ENCODE data around the gene CYP8B1. TPM values are rescaled to one million over a fixed set of nuclear protein-coding genes. Genes with fewer than 3 reads are reported as not detected.

The CYP8B1 gene
- total RNA-seq, 1 donor from 2014 or later, result not detected

DNA sequence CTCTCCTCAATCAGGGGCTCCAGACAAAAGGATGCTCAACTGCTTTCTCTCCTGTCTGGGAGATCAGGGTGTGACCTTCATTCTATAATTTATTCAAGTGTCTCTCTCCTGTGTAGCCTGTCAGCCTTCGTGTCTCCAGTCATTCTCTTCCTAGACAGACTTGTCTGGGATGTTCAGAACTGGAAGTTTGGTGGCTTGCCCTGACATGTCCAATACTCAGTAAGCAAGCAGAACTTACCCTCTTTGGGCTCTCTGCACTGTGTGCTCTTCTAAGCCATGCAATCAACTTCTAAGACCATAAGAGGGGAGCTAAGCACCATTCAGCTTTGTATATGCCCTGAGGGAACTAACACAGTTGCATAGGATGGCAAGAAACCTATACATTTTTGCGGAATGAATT is 52.3 kb downstream of the CYP8B1 start:
- TF ChIP-seq, protein P1, sequence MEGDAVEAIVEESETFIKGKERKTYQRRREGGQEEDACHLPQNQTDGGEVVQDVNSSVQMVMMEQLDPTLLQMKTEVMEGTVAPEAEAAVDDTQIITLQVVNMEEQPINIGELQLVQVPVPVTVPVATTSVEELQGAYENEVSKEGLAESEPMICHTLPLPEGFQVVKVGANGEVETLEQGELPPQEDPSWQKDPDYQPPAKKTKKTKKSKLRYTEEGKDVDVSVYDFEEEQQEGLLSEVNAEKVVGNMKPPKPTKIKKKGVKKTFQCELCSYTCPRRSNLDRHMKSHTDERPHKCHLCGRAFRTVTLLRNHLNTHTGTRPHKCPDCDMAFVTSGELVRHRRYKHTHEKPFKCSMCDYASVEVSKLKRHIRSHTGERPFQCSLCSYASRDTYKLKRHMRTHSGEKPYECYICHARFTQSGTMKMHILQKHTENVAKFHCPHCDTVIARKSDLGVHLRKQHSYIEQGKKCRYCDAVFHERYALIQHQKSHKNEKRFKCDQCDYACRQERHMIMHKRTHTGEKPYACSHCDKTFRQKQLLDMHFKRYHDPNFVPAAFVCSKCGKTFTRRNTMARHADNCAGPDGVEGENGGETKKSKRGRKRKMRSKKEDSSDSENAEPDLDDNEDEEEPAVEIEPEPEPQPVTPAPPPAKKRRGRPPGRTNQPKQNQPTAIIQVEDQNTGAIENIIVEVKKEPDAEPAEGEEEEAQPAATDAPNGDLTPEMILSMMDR (IDR thresholded peaks at IDR 0.05; ENCODE audit: borderline replicate concordance), result no peak

DNA sequence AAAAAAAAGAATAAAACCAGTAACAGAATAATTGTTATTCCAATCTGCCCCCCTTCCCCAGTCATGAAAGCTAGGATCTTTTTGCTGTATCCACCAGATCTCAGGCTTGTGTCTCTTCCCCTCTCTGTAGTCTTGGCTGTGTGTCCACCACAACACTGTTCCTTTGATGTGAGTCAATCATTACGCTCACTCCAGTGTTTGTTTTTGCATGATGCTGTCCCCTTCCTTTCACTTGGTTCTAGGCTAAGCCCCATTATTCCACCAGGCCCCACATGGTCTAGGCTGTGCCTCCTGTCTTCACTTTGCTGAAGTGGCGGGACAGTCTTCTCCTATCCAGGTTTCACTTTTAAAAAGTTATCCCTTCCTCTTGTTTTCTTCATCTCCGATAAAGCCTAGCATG is 52.9 kb downstream of the CYP8B1 start:
- no peaks in the 10 kb centered on the region for H3K9me3 ChIP-seq (replicated peaks)
- no peak overlapping the region for H3K27ac ChIP-seq (replicated peaks)
- H3K27me3 ChIP-seq (ENCODE audit: low read depth), result no peaks in the 10 kb centered on the region
- intact Hi-C loops (cut with micrococcal nuclease), result no loop called here
- DNase-seq, result no peak
- TF ChIP-seq, protein P1 (IDR thresholded peaks at IDR 0.05; ENCODE audit: borderline replicate concordance), result no peak
- no peak overlapping the region for H3K4me3 ChIP-seq
- H3K4me1 ChIP-seq, result no peaks in the 10 kb centered on the region
- H3K36me3 ChIP-seq, result no peaks in the 10 kb centered on the region

More for the DNA sequence above, 52.3 kb downstream of the CYP8B1 start:
- no peaks in the 10 kb centered on the region for H3K4me1 ChIP-seq
- H3K27ac ChIP-seq (replicated peaks), result no peak overlapping the region
- no peak for DNase-seq
- H3K27me3 ChIP-seq (ENCODE audit: low read depth), result no peaks in the 10 kb centered on the region
- intact Hi-C loops (cut with micrococcal nuclease), result no loop called here
- H3K9me3 ChIP-seq (replicated peaks), result no peaks in the 10 kb centered on the region
- no peaks in the 10 kb centered on the region for H3K36me3 ChIP-seq
- no peak overlapping the region for H3K4me3 ChIP-seq

Other genes with a start within 250 kb of the CYP8B1 start
- 118 TPM for gene ZBTB47, start 222.2 kb downstream of the CYP8B1 start, total RNA-seq
- gene KLHL40, start 190.3 kb downstream of the CYP8B1 start, total RNA-seq, result 0.22 TPM
- 552 TPM for gene HHATL, start 173.1 kb downstream of the CYP8B1 start, total RNA-seq
- gene CCDC13, start 102.6 kb downstream of the CYP8B1 start, total RNA-seq, result 0.41 TPM
- gene HIGD1A, start 71.4 kb downstream of the CYP8B1 start, total RNA-seq, result 377 TPM
- 0.44 TPM for gene ACKR2, start 66.4 kb downstream of the CYP8B1 start, total RNA-seq
- gene ZNF662, start 30.3 kb upstream of the CYP8B1 start, total RNA-seq, result 2.7 TPM
- 1.6 TPM for gene GASK1A, start 103.4 kb upstream of the CYP8B1 start, total RNA-seq
- 21.7 TPM for gene POMGNT2, start 230.2 kb upstream of the CYP8B1 start, total RNA-seq

All from left ventricle myocardium inferior (tissue), 1 donor.